GM12878 (cell line): ENCODE results near the gene VGLL3. TPM values are rescaled to one million over a fixed set of nuclear protein-coding genes. Genes with fewer than 3 reads are reported as not detected.

Source experiments
- ATAC-seq: fragments of 200-7000 bp; cut with Tn5 transposase; 3 replicates; pipeline ENCODE4 v1.9.1; 2020; ENCODE audit warnings: mild to moderate bottlenecking, moderate library complexity
- BruUV-seq: library from RNA; stranded (reverse); fragments of 400-500 nt; replicated peaks from 2 replicates; lab custom pipeline; 2021; lab: Mats Ljungman, UMichigan
- CTCF ChIA-PET: fragments of 300-600 bp; sonication (Branson Sonifier 250); formaldehyde crosslinking; extraction: SDS; loops from one replicate; lab custom pipeline; 2021; ENCODE audit warnings: inconsistent platforms; lab: Yijun Ruan, JAX
- POLR2A ChIA-PET: fragments of 350-600 bp; formaldehyde crosslinking; extraction: SDS; loops from one replicate; lab custom pipeline; 2021; ENCODE audit warnings: inconsistent platforms; lab: Charles Lee
- RAD21 ChIA-PET: fragments of 300-600 bp; sonication (Branson Sonifier 250); formaldehyde crosslinking; loops from one replicate; lab custom pipeline; 2023; ENCODE audit warnings: antibody characterized with exemption; ENCODE audit not compliant: unreplicated experiment; lab: Charles Lee
- SMC1A ChIA-PET: fragments of 300-600 bp; sonication (Branson Sonifier 250); formaldehyde crosslinking; loops from one replicate; lab custom pipeline; 2023; ENCODE audit not compliant: unreplicated experiment, uncharacterized antibody; lab: Charles Lee
- DNase-seq: peaks from one replicate; pipeline ENCODE4 v3.0.0-alpha.2; 2011; ENCODE audit warnings: low read depth, low spot score
- FAIRE-seq: peaks from 3 replicates; lab custom pipeline; 2011; peaks lifted over from hg19 to GRCh38; lab: Jason Lieb, UNC
- H2AFZ ChIP-seq: 2 replicates; pipeline ENCODE4 v1.6.0; 2011; ENCODE audit warnings: low read depth, low read length, control low read depth; ENCODE audit not compliant: control insufficient read depth
- H3K27ac ChIP-seq: 2 replicates; pipeline ENCODE4 v1.5.1; 2011; ENCODE audit warnings: control low read depth; ENCODE audit not compliant: control insufficient read depth, insufficient read depth
- H3K27me3 ChIP-seq, 2 experiments: replicated peaks in 1 of 2; 2 replicates each; pipeline versions ENCODE4 v1.6.0 to v1.6.1; 2011; ENCODE audit warnings: low read length in 1 of 2; ENCODE audit not compliant: control insufficient read depth in 2 of 2, insufficient read depth in 2 of 2
- H3K36me3 ChIP-seq, 2 experiments: 2 replicates each; pipeline ENCODE4 v1.5.1; 2011; ENCODE audit warnings: low read length in 1 of 2; ENCODE audit not compliant: control insufficient read depth in 2 of 2, insufficient read depth in 2 of 2
- H3K4me1 ChIP-seq: 2 replicates; pipeline ENCODE4 v1.6.1; 2011; ENCODE audit warnings: mild to moderate bottlenecking, low read length, moderate library complexity, mixed read lengths; ENCODE audit not compliant: control insufficient read depth, insufficient read depth
- H3K4me2 ChIP-seq: 2 replicates; pipeline ENCODE4 v1.6.0; 2011; ENCODE audit warnings: control low read depth; ENCODE audit not compliant: control insufficient read depth, insufficient read depth
- H3K4me3 ChIP-seq: fragments of 200-600 bp; sonication (generic); 2 replicates; pipeline ENCODE4 v1.5.1; 2016
- H3K79me2 ChIP-seq: 2 replicates; pipeline ENCODE4 v1.6.0; 2011; ENCODE audit warnings: low read length; ENCODE audit not compliant: control insufficient read depth, insufficient read depth
- H3K9ac ChIP-seq: 2 replicates; pipeline ENCODE4 v1.8.0; 2011; ENCODE audit warnings: low read length, control low read depth, mixed read lengths; ENCODE audit not compliant: control insufficient read depth, insufficient read depth
- H3K9me3 ChIP-seq: replicated peaks from 3 replicates; pipeline ENCODE4 v1.5.1; 2011; ENCODE audit warnings: mild to moderate bottlenecking, low read length; ENCODE audit not compliant: control insufficient read depth, insufficient read depth
- H4K20me1 ChIP-seq: 2 replicates; pipeline ENCODE4 v1.6.0; 2011; ENCODE audit not compliant: control insufficient read depth, insufficient read depth
- CBX5 ChIP-seq: sonication (generic); IDR thresholded peaks from 2 replicates; pipeline ENCODE4 v1.6.1; 2016; ENCODE audit warnings: low read depth, moderate library complexity, mild to moderate bottlenecking, inconsistent platforms
- MTA3 ChIP-seq: IDR thresholded peaks from 2 replicates; pipeline ENCODE4 v1.6.1; 2012; ENCODE audit warnings: low read length, inconsistent platforms, borderline replicate concordance
- NFXL1 ChIP-seq: fragments of 450-650 bp; IDR thresholded peaks from 2 replicates; pipeline ENCODE4 v1.6.1; 2017; ENCODE audit warnings: antibody characterized with exemption, mild to moderate bottlenecking, borderline replicate concordance
- RAD51 ChIP-seq: fragments of 450-650 bp; IDR thresholded peaks from 2 replicates; pipeline ENCODE4 v1.6.1; 2016; ENCODE audit warnings: moderate library complexity, mild to moderate bottlenecking, inconsistent platforms
- TCF7 ChIP-seq: IDR thresholded peaks from 2 replicates; pipeline ENCODE4 v1.6.1; 2014; ENCODE audit warnings: antibody characterized with exemption, borderline replicate concordance
- ZNF24 ChIP-seq: fragments of 450-650 bp; IDR thresholded peaks from 2 replicates; pipeline ENCODE4 v1.6.1; 2017; ENCODE audit warnings: antibody characterized with exemption, mild to moderate bottlenecking
- WGBS: methylation state at CpG from one replicate; pipeline ENCODE4 v1.1.6; 2016; ENCODE audit warnings: low lambda C conversion rate; ENCODE audit not compliant: insufficient replicate concordance, insufficient coverage; ENCODE audit errors: missing lambda C conversion rate; 5-methylcytosine and 5-hydroxymethylcytosine counted together
- in situ Hi-C: fragments of 300-500 bp; cut with MboI; formaldehyde crosslinking; loops from 9 replicates; pipeline ENCODE4 v1.14.3; 2018; ENCODE audit warnings: mixed read lengths
- intact Hi-C: fragments of 100-400 bp; cut with micrococcal nuclease; formaldehyde crosslinking; loops from one replicate; pipeline ENCODE4 v1.14.2; 2022; ENCODE audit not compliant: unreplicated experiment
- polyA plus RNA-seq, 11 experiments: library from polyadenylated mRNA; depleted of rRNA in 4 of 11; unstranded in 6 of 11; stranded (reverse) in 5 of 11; fragments of >200 nt; fragmentation: Nextera tagmentation in 4 of 11; fragmentation: Illumina TruSeq in 1 of 11; extraction: Ambion mirVana in 4 of 11; extraction: Trizol in 1 of 11; gene quantifications; 1 replicate in 1 of 11; 2 replicates in 10 of 11; pipeline versions ENCODE4 v1.2.1 to v1.2.3, GENCODE V29; 2011 to 2016; ENCODE audit warnings: inconsistent platforms in 2 of 11, missing spikeins in 2 of 11, low read depth in 1 of 11
- total RNA-seq, 4 experiments: library from RNA; depleted of rRNA in 3 of 4; stranded (reverse); fragments of >200 nt in 3 of 4; fragmentation: Illumina TruSeq in 1 of 4; extraction: Trizol in 1 of 4; gene quantifications; 2 replicates each; pipeline versions ENCODE4 v1.2.1 to v1.2.3, GENCODE V29; 2013 to 2021
- TF ChIP-seq, protein P1 (sequence below): fragments of 450-650 bp; IDR thresholded peaks from 2 replicates; pipeline ENCODE4 v1.6.1; 2016; ENCODE audit warnings: mild to moderate bottlenecking, moderate library complexity, borderline replicate concordance

VGLL3 gene
- total and polyA plus RNA-seq, 10 of the 15 experiments (the other 5 are each of a cell fraction or from before 2014, with no cell fraction given) = 0.05 TPM; not detected in 9

DNA sequence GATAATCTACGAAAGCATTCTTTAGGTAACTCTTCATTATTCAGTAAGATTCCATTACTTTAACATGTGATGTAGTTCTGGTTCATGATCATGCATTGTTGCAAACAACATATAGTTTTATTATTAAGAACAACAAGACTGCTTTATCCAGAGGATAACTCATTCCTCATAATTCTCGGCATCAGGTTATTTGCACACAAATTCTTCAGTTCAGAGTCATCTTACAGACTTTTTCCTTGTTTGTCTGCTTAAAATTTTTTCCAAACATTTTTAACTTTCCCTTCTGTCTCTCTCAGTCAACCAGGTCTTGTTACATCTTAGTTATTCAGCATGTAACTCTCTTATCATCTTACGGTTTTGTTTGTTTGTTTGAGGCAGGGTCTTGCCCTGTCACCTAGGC, 60.1 kb downstream of the VGLL3 start:
- Histone ChIP-seq H4K20me1 (no peaks in the 10 kb centered on the region), H3K27ac (no peak overlapping the region), H3K4me1 (no peaks in the 10 kb centered on the region), H3K4me2 (no peak overlapping the region), H3K79me2 (no peaks in the 10 kb centered on the region), H3K27me3 (no peaks in the 10 kb centered on the region), H2AFZ (no peak overlapping the region), H3K4me3 (no peak overlapping the region), H3K9ac (no peak overlapping the region), H3K36me3 (no peaks in the 10 kb centered on the region), H3K9me3 (no peaks in the 10 kb centered on the region)
- no peak for ATAC-seq
- no peak for FAIRE-seq
- no peak for DNase-seq
- intact Hi-C loops (no loop called here), in situ Hi-C loops (no loop called here)
- ChIA-PET SMC1A (no interaction called here), POLR2A (no interaction called here), CTCF (no interaction called here), RAD21 (no interaction called here)
- BruUV-seq = no TSS peak
- WGBS = 13% methylated on average over 3 of the region's 3 CpGs
- no peak for TF ChIP-seq CBX5
- TF ChIP-seq, protein P1, sequence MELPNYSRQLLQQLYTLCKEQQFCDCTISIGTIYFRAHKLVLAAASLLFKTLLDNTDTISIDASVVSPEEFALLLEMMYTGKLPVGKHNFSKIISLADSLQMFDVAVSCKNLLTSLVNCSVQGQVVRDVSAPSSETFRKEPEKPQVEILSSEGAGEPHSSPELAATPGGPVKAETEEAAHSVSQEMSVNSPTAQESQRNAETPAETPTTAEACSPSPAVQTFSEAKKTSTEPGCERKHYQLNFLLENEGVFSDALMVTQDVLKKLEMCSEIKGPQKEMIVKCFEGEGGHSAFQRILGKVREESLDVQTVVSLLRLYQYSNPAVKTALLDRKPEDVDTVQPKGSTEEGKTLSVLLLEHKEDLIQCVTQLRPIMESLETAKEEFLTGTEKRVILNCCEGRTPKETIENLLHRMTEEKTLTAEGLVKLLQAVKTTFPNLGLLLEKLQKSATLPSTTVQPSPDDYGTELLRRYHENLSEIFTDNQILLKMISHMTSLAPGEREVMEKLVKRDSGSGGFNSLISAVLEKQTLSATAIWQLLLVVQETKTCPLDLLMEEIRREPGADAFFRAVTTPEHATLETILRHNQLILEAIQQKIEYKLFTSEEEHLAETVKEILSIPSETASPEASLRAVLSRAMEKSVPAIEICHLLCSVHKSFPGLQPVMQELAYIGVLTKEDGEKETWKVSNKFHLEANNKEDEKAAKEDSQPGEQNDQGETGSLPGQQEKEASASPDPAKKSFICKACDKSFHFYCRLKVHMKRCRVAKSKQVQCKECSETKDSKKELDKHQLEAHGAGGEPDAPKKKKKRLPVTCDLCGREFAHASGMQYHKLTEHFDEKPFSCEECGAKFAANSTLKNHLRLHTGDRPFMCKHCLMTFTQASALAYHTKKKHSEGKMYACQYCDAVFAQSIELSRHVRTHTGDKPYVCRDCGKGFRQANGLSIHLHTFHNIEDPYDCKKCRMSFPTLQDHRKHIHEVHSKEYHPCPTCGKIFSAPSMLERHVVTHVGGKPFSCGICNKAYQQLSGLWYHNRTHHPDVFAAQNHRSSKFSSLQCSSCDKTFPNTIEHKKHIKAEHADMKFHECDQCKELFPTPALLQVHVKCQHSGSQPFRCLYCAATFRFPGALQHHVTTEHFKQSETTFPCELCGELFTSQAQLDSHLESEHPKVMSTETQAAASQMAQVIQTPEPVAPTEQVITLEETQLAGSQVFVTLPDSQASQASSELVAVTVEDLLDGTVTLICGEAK = no peak
- no peak for TF ChIP-seq RAD51
- TF ChIP-seq NFXL1 = no peak
- no peak for TF ChIP-seq TCF7
- TF ChIP-seq ZNF24 = no peak
- TF ChIP-seq MTA3 = no peak
- TF ChIP-seq, all 136 proteins: peak for 0
